A673 (cell line): ENCODE data around the gene PIAS4. TPM values are rescaled to one million over a fixed set of nuclear protein-coding genes. Genes with fewer than 3 reads are reported as not detected.

ENCODE experiments used
- BruUV-seq: library from RNA; stranded (reverse); fragments of 400-500 nt; replicated peaks from 2 replicates; lab custom pipeline; 2021; lab: Mats Ljungman, UMichigan
- CTCF ChIA-PET: fragments of 300-600 bp; sonication (Branson Sonifier 250); formaldehyde crosslinking; loops from one replicate; lab custom pipeline; 2022; ENCODE audit warnings: antibody characterized with exemption; lab: Charles Lee
- POLR2A ChIA-PET: fragments of 300-600 bp; sonication (Branson Sonifier 250); formaldehyde crosslinking; loops from one replicate; lab custom pipeline; 2022; ENCODE audit warnings: antibody characterized with exemption; ENCODE audit not compliant: low non-redundant PET; lab: Charles Lee
- DNase-seq: peaks from one replicate; pipeline ENCODE4 v3.0.0-alpha.2; 2015; ENCODE audit warnings: low spot score
- H3K27ac ChIP-seq: fragments of 200-600 bp; sonication (generic); 2 replicates; pipeline ENCODE4 v1.5.1; 2016; ENCODE audit warnings: mixed run types, low read depth, mild to moderate bottlenecking, mixed read lengths, antibody characterized with exemption, low read length; ENCODE audit not compliant: poor library complexity, severe bottlenecking
- H3K27me3 ChIP-seq: fragments of 200-600 bp; sonication (generic); replicated peaks from 2 replicates; pipeline ENCODE4 v1.6.1; 2017; ENCODE audit warnings: mixed run types, low read depth, mild to moderate bottlenecking, mixed read lengths, antibody characterized with exemption, low read length; ENCODE audit not compliant: insufficient read depth, poor library complexity
- H3K36me3 ChIP-seq: fragments of 200-600 bp; sonication (generic); 2 replicates; pipeline ENCODE4 v1.6.1; 2016; ENCODE audit warnings: mixed run types, mild to moderate bottlenecking, mixed read lengths, antibody characterized with exemption, low read length; ENCODE audit not compliant: insufficient read depth, poor library complexity, severe bottlenecking
- H3K4me1 ChIP-seq: fragments of 200-600 bp; sonication (generic); 2 replicates; pipeline ENCODE4 v1.6.1; 2017; ENCODE audit warnings: mixed run types, mild to moderate bottlenecking, mixed read lengths, antibody characterized with exemption, low read length; ENCODE audit not compliant: insufficient read depth, poor library complexity, severe bottlenecking
- H3K4me3 ChIP-seq: fragments of 200-600 bp; sonication (generic); 2 replicates; pipeline ENCODE4 v1.5.1; 2016; ENCODE audit warnings: low read depth, mixed run types, mild to moderate bottlenecking, mixed read lengths, low read length; ENCODE audit not compliant: poor library complexity, severe bottlenecking
- H3K9me3 ChIP-seq: fragments of 200-600 bp; sonication (generic); 2 replicates; pipeline ENCODE4 v1.6.1; 2016; ENCODE audit warnings: mixed run types, low read depth, mild to moderate bottlenecking, mixed read lengths, antibody characterized with exemption, low read length; ENCODE audit not compliant: poor library complexity, severe bottlenecking
- CTCF ChIP-seq: fragments of 300-800, 200-600 bp; sonication (generic); conservative IDR thresholded peaks from 2 replicates; pipeline ENCODE4 v1.5.1; 2017; ENCODE audit warnings: low read depth, mild to moderate bottlenecking, antibody characterized with exemption, low read length, moderate library complexity, mixed read lengths
- EZH2 ChIP-seq: fragments of 200-600 bp; sonication (generic); IDR thresholded peaks from 2 replicates; pipeline ENCODE4 v1.6.1; 2017; ENCODE audit warnings: borderline replicate concordance, low read depth, mild to moderate bottlenecking, mixed read lengths, antibody characterized with exemption, low read length; ENCODE audit not compliant: poor library complexity, severe bottlenecking
- intact Hi-C: fragments of 100-400 bp; cut with micrococcal nuclease; formaldehyde crosslinking; loops from one replicate; pipeline ENCODE4 v1.10.0; 2022; ENCODE audit not compliant: unreplicated experiment
- total RNA-seq: library from RNA; stranded (reverse); gene quantifications from 2 replicates; pipeline ENCODE4 v1.2.3, GENCODE V29; 2021

Gene PIAS4
- total RNA-seq, 1 experiment from 2014 or later, result 59.1 TPM

- Histone ChIP-seq H3K4me1 (peaks cover 13% of the 10 kb centered on the region), H3K27me3 (no peaks in the 10 kb centered on the region), H3K4me3 (no peak overlapping the region), H3K9me3 (no peaks in the 10 kb centered on the region), H3K27ac (no peak overlapping the region), H3K36me3 (peaks cover 23% of the 10 kb centered on the region)
- no TSS peak for BruUV-seq
- DNase-seq, result no peak
- CTCF ChIA-PET, result interaction anchor here (0.5 kb wide), 1 partner anchor 79 kb away, joined by 3 read pairs; no protein-coding TSS in a partner anchor
- TF ChIP-seq CTCF (no peak), EZH2 (no peak)
- intact Hi-C loops, result no loop called here
- POLR2A ChIA-PET, result interaction anchor here (0.7 kb wide), 1 partner anchor 1915 kb away, joined by 5 read pairs; no protein-coding TSS in a partner anchor
Observed at GRCh38 chr19:4028334-4029246, 21.1 kb downstream of the PIAS4 start.

- Histone ChIP-seq H3K4me3 (no peak overlapping the region), H3K9me3 (no peaks in the 10 kb centered on the region), H3K36me3 (peaks cover 22% of the 10 kb centered on the region), H3K4me1 (peaks cover 13% of the 10 kb centered on the region), H3K27me3 (no peaks in the 10 kb centered on the region), H3K27ac (no peak overlapping the region)
- DNase-seq, result no peak
- CTCF ChIA-PET, result no interaction called here
- no TSS peak for BruUV-seq
- intact Hi-C loops, result no loop called here
- POLR2A ChIA-PET, result interaction anchor here (0.6 kb wide), 2 partner anchors 28 to 329 kb away, joined by 3 to 5 read pairs; no protein-coding TSS in a partner anchor
- no peak for TF ChIP-seq EZH2
- no peak for TF ChIP-seq CTCF
Observed at GRCh38 chr19:4029247-4029614, 21.7 kb downstream of the PIAS4 start.

DNA sequence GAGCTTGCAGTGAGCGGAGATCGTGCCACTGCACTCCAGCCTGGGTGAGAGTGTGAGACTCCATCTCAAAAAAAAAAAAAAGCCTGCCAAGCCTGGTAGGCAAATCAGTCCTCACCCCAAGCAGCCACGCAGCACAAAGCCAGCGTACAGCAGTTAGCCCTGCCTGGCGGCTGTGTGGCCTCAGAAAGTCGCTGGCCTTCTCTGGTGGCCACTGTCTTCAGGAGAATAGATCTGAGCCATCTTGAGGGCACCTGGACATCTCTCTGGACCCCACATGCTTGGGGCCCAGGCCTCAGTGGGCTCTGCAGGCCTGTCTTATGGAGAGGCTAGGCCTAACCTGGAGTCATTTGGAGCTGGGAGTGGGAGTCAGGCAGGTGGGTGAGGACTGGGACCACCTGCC is 23.0 kb downstream of the PIAS4 start:
- Histone ChIP-seq H3K27me3 (no peaks in the 10 kb centered on the region), H3K4me1 (peaks cover 13% of the 10 kb centered on the region), H3K4me3 (no peak overlapping the region), H3K27ac (no peak overlapping the region), H3K9me3 (no peaks in the 10 kb centered on the region), H3K36me3 (peaks cover 24% of the 10 kb centered on the region)
- intact Hi-C loops, result no loop called here
- no peak for DNase-seq
- BruUV-seq, result no TSS peak
- POLR2A ChIA-PET, result no interaction called here
- no peak for TF ChIP-seq EZH2
- no peak for TF ChIP-seq CTCF
- CTCF ChIA-PET, result interaction anchor here (0.5 kb wide), 1 partner anchor 910 kb away, joined by 6 read pairs; no protein-coding TSS in a partner anchor
